NCI-H1694 (cell line): ENCODE measurements around the gene GOSR1.
"Not testable (repeated sequence)": the region's sequence is repeated elsewhere in the genome, so short reads cannot be mapped to it uniquely, and the experiment has no call there.

Source experiments
- DNase-seq: peaks from one replicate; lab custom pipeline; 2025; lab: John Stamatoyannopoulos, UW

Gene GOSR1

GRCh38 chr17:30575648-30576325, 98.6 kb downstream of the GOSR1 start:
- not testable (repeated sequence) for DNase-seq

- no peak for DNase-seq
Measured at GRCh38 chr17:30576326-30576861, 99.2 kb downstream of the GOSR1 start.
